ENCODE results near the gene TMEM150B. TPM values are rescaled to one million over a fixed set of nuclear protein-coding genes. Genes with fewer than 3 reads are reported as not detected.

Gene TMEM150B
- total RNA-seq, 1 donor from 2014 or later, result not detected

- Histone ChIP-seq H3K4me1 (peaks cover 6% of the 10 kb centered on the region), H3K27me3 (no peaks in the 10 kb centered on the region), H3K27ac (no peak overlapping the region), H3K4me3 (peak overlapping the region; percentile 5 to 43), H3K9me3 (no peaks in the 10 kb centered on the region), H3K36me3 (no peaks in the 10 kb centered on the region)
- intact Hi-C loops (cut with DNase I), result loop anchor here (10.0 kb wide), 2 partner anchors 73 to 203 kb away; partner anchors contain the start of genes IL11 and TMEM190
- DNase-seq (ENCODE audit: extremely low spot score in 2 of 2), result no peak
- TF ChIP-seq CTCF (IDR thresholded peaks at IDR 0.05) (peak; percentile 93 to 97 (median 96)), POLR2A (IDR thresholded peaks at IDR 0.05) (no peak), POLR2AphosphoS5 (IDR thresholded peaks at IDR 0.05; ENCODE audit: insufficient read depth in 1 of 2, low read depth in 1 of 2) (peak; percentile 34 to 67)
Measured at GRCh38 chr19:55301459-55302317, 23.5 kb downstream of the TMEM150B start.

- TF ChIP-seq POLR2A (IDR thresholded peaks at IDR 0.05) (no peak), CTCF (IDR thresholded peaks at IDR 0.05) (no peak)
- H3K4me3 ChIP-seq, result no peak overlapping the region
- H3K4me1 ChIP-seq, result peaks cover 6% of the 10 kb centered on the region
- no peaks in the 10 kb centered on the region for H3K27me3 ChIP-seq
- H3K9me3 ChIP-seq, result no peaks in the 10 kb centered on the region
- intact Hi-C loops (cut with DNase I), result loop anchor here (10.0 kb wide), 2 partner anchors 74 to 204 kb away; partner anchors contain the start of genes IL11 and TMEM190
- no peaks in the 10 kb centered on the region for H3K36me3 ChIP-seq
- no peak overlapping the region for H3K27ac ChIP-seq
- no peak for DNase-seq (ENCODE audit: extremely low spot score in 2 of 2)
Measured at GRCh38 chr19:55300886-55301458, 24.2 kb downstream of the TMEM150B start.

GRCh38 chr19:55299991-55300390 is 25.1 kb downstream of the TMEM150B start:
- no peak overlapping the region for H3K27ac ChIP-seq
- no peaks in the 10 kb centered on the region for H3K9me3 ChIP-seq
- intact Hi-C loops (cut with DNase I), result loop anchor here (10.0 kb wide), 2 partner anchors 75 to 205 kb away; partner anchors contain the start of genes IL11 and TMEM190
- no peaks in the 10 kb centered on the region for H3K27me3 ChIP-seq
- no peak overlapping the region for H3K4me3 ChIP-seq
- no peaks in the 10 kb centered on the region for H3K36me3 ChIP-seq
- peaks cover 6% of the 10 kb centered on the region for H3K4me1 ChIP-seq
- TF ChIP-seq POLR2A (IDR thresholded peaks at IDR 0.05), result no peak
- TF ChIP-seq POLR2AphosphoS5 (IDR thresholded peaks at IDR 0.05; ENCODE audit: insufficient read depth in 1 of 2, low read depth in 1 of 2), result no peak
- no peak for TF ChIP-seq CTCF (IDR thresholded peaks at IDR 0.05)
- DNase-seq (ENCODE audit: extremely low spot score in 2 of 2), result no peak

GRCh38 chr19:55297267-55297666 is 27.9 kb downstream of the TMEM150B start:
- intact Hi-C loops (cut with DNase I), result no loop called here
- TF ChIP-seq CTCF (IDR thresholded peaks at IDR 0.05) (no peak), POLR2AphosphoS5 (IDR thresholded peaks at IDR 0.05; ENCODE audit: insufficient read depth in 1 of 2, low read depth in 1 of 2) (no peak), POLR2A (IDR thresholded peaks at IDR 0.05) (no peak)

More at GRCh38 chr19:55297267-55297666, 27.9 kb downstream of the TMEM150B start:
- H3K4me1 ChIP-seq, result peaks cover 6% of the 10 kb centered on the region
- H3K9me3 ChIP-seq, result no peaks in the 10 kb centered on the region
- H3K36me3 ChIP-seq, result no peaks in the 10 kb centered on the region
- no peak overlapping the region for H3K4me3 ChIP-seq
- no peak for DNase-seq (ENCODE audit: extremely low spot score in 2 of 2)
- no peak overlapping the region for H3K27ac ChIP-seq
- no peaks in the 10 kb centered on the region for H3K27me3 ChIP-seq
